HG02970 (cell line): ENCODE data around the gene SRSF9.

Experiments used
- ATAC-seq: cut with Tn5 transposase; IDR thresholded peaks from one replicate; pipeline ENCODE4 v1.9.1; 2021; ENCODE audit warnings: mild to moderate bottlenecking, moderate library complexity, moderate number of reproducible peaks; ENCODE audit not compliant: unreplicated experiment, low FRiP score

Gene SRSF9

GRCh38 chr12:120417917-120418580 lies 51.5 kb downstream of the SRSF9 start:
- no peak for ATAC-seq

- ATAC-seq: no peak
Observed at GRCh38 chr12:120416490-120417216, 52.9 kb downstream of the SRSF9 start.

- ATAC-seq: no peak
Observed at GRCh38 chr12:120413901-120414695, 55.5 kb downstream of the SRSF9 start.

- no peak for ATAC-seq
Observed at GRCh38 chr12:120412421-120412820, 57.1 kb downstream of the SRSF9 start.
